ENCODE data around the gene FIBCD1. TPM values are rescaled to one million over a fixed set of nuclear protein-coding genes. Genes with fewer than 3 reads are reported as not detected.
"Not testable (repeated sequence)": the region's sequence is repeated elsewhere in the genome, so short reads cannot be mapped to it uniquely, and the experiment has no call there.

Gene FIBCD1
- total RNA-seq, 2 experiments from 2014 or later, result not detected

- H3K4me3 ChIP-seq (ENCODE audit: low read depth, low read length, poor library complexity, severe bottlenecking), result no peak overlapping the region
- TF ChIP-seq CTCF (conservative IDR thresholded peaks at IDR 0.05; ENCODE audit: low read length) (no peak), EZH2phosphoT487 (IDR thresholded peaks at IDR 0.05; ENCODE audit: borderline replicate concordance, low read depth, low read length) (no peak)
- no peaks in the 10 kb centered on the region for H4K20me1 ChIP-seq (ENCODE audit: insufficient read depth, low read length)
- no peaks in the 10 kb centered on the region for H3K36me3 ChIP-seq (ENCODE audit: insufficient read depth, low read length)
- H3K27ac ChIP-seq (ENCODE audit: low read depth, low read length, poor library complexity, severe bottlenecking), result no peak overlapping the region
- no peak overlapping the region for H3K4me2 ChIP-seq (ENCODE audit: low read length)
- H3K79me2 ChIP-seq (ENCODE audit: insufficient read depth, low read depth, low read length), result no peaks in the 10 kb centered on the region
- intact Hi-C loops (cut with micrococcal nuclease; ENCODE audit: unreplicated experiment), result no loop called here
- ChIA-PET CTCF (ENCODE audit: unreplicated experiment) (no interaction called here), POLR2A (no interaction called here)
- BruUV-seq (replicated peaks), result no TSS peak
- H3K9me2 ChIP-seq (ENCODE audit: insufficient read depth, low read length), result no peaks in the 10 kb centered on the region
- no peak for DNase-seq (ENCODE audit: low spot score)
- H3K4me1 ChIP-seq (ENCODE audit: insufficient read depth, low read length, poor library complexity, severe bottlenecking), result no peaks in the 10 kb centered on the region
- H3K9me3 ChIP-seq (ENCODE audit: low read length), result 0 out of 2 replicates have a peak, but pooled peaks cover 4% of the 10 kb centered on the region
- H2AFZ ChIP-seq (ENCODE audit: low read length), result no peak overlapping the region
Observed at GRCh38 chr9:130956636-130957450, 17.8 kb upstream of the FIBCD1 start.

DNA sequence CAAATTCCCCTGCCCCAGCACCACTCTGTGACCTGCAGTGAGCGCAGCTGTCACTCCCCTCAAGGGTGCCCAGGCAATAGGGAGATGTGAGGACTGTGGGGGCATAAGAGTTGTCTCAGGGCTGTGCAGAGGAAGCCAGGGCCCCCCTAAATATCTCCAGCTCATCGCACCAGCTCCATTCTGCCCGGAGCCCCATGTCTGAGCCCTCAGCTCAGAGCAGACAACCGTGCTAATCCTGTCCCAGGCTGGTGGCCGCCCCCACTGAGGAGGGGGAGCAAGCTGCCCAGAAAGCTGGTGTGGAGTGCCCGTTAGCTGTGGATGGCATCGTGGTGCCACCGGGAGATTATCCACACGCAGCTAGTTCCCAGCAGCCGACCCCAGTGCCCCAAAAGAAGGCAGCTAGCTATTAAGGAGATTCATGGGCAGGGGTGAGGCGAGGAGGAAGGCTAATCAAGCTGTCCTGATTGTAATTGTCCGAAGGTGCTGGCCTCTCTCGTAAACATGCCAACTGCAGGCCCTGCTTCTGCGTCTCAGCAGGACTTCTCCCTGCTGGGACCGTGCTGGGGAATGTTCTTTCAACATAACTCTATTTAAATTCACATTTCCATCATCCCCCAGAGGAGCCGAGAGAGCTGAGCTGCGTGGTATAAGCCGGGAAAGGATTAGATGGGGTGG lies 17.0 kb upstream of the FIBCD1 start:
- Histone ChIP-seq H3K4me2 (ENCODE audit: low read length) (no peak overlapping the region), H3K9me3 (ENCODE audit: low read length) (0 out of 2 replicates have a peak, but pooled peaks cover 4% of the 10 kb centered on the region), H3K4me1 (ENCODE audit: insufficient read depth, low read length, poor library complexity, severe bottlenecking) (no peaks in the 10 kb centered on the region), H3K4me3 (ENCODE audit: low read depth, low read length, poor library complexity, severe bottlenecking) (no peak overlapping the region), H3K9me2 (ENCODE audit: insufficient read depth, low read length) (no peaks in the 10 kb centered on the region), H3K79me2 (ENCODE audit: insufficient read depth, low read depth, low read length) (no peaks in the 10 kb centered on the region), H4K20me1 (ENCODE audit: insufficient read depth, low read length) (no peaks in the 10 kb centered on the region), H3K36me3 (ENCODE audit: insufficient read depth, low read length) (no peaks in the 10 kb centered on the region), H3K27ac (ENCODE audit: low read depth, low read length, poor library complexity, severe bottlenecking) (no peak overlapping the region), H2AFZ (ENCODE audit: low read length) (no peak overlapping the region)
- DNase-seq (ENCODE audit: low spot score), result no peak
- POLR2A ChIA-PET, result no interaction called here
- TF ChIP-seq EZH2phosphoT487 (IDR thresholded peaks at IDR 0.05; ENCODE audit: borderline replicate concordance, low read depth, low read length) (no peak), CTCF (conservative IDR thresholded peaks at IDR 0.05; ENCODE audit: low read length) (no peak)
- BruUV-seq (replicated peaks), result no TSS peak
- CTCF ChIA-PET (ENCODE audit: unreplicated experiment), result no interaction called here
- intact Hi-C loops (cut with micrococcal nuclease; ENCODE audit: unreplicated experiment), result no loop called here

DNA sequence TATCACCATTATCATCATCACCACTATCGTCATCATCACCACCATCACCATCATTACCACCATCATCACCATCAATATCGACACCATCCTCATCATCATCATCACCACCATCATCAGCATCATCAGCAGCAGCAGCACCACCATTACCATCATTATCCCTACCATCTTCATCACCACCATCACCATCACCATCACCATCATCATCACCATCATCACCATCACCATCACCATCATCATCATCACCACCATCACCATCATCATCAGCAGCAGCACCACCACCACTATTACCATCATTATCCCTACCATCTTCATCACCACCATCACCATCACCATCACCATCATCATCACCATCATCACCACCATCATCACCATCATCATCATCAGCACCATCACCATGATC lies 15.9 kb upstream of the FIBCD1 start:
- H3K36me3 ChIP-seq (ENCODE audit: insufficient read depth, low read length); H3K4me2 ChIP-seq (ENCODE audit: low read length); H3K4me1 ChIP-seq (ENCODE audit: insufficient read depth, low read length, poor library complexity, severe bottlenecking); H3K79me2 ChIP-seq (ENCODE audit: insufficient read depth, low read depth, low read length); H2AFZ ChIP-seq (ENCODE audit: low read length); CTCF ChIA-PET (ENCODE audit: unreplicated experiment); BruUV-seq (replicated peaks); intact Hi-C loops (cut with micrococcal nuclease; ENCODE audit: unreplicated experiment); H3K9me2 ChIP-seq (ENCODE audit: insufficient read depth, low read length); H3K27ac ChIP-seq (ENCODE audit: low read depth, low read length, poor library complexity, severe bottlenecking); DNase-seq (ENCODE audit: low spot score); H3K4me3 ChIP-seq (ENCODE audit: low read depth, low read length, poor library complexity, severe bottlenecking); H4K20me1 ChIP-seq (ENCODE audit: insufficient read depth, low read length); H3K9me3 ChIP-seq (ENCODE audit: low read length); POLR2A ChIA-PET: not testable (repeated sequence)

Data from OCI-LY7 (cell line).